Stimulated activated CD8-positive, alpha-beta memory T cell treated with anti-CD3 and anti-CD28 coated beads, Interleukin-7, amount 100 ng/mL, for 48 hours (primary cell): ENCODE results near the gene SPEN.

Experiments used
- DNase-seq, 2 donors: peaks; one replicate each; pipeline ENCODE4 v3.0.0-alpha.2; 2020; ENCODE audit warnings: low read depth in 1 of 2; ENCODE audit errors: extremely low read depth in 1 of 2

SPEN gene

DNA sequence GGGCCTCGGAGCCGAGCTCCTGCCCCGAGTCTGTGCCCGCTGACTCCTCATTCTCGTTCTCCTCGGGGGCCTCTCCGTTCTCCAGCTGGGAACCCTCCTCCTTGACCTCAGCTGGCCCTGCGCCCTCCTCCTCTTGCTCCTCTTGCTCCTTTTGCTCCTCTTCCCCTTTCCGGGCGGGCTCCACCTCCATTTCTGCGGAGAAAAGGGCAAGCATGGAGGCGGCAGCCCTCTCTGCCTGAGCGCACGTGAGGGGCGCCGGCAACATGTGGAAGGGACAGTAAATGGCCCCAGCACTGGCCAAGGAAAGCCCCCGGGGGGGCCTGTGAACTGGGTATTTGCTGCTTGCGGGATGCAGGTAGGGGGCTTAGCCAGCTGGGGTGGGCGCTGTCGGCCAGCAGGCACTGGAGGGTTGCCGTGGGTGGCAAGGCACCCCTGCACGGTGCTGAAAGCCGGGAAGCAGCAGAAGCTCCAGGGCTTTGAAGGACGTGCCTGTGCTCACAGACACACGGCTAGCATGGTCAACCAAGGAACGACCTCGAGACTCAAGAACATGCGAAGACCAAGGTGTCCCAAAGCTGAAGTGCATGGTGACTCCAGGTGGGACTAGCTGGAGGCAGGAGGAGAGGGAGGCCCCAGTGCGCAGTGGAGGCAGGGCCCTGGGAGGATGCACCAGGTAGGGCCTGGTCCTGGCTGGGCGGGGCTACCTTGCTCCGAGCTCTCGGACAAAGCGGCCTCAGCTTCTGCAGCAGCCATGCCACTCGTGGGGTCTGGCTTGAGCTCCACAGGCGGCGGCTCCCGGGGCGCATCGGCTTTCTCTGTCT, 97.7 kb downstream of the SPEN start:
- no peak for DNase-seq

GRCh38 chr1:15945832-15946448, 98.4 kb downstream of the SPEN start:
- DNase-seq = no peak

DNA sequence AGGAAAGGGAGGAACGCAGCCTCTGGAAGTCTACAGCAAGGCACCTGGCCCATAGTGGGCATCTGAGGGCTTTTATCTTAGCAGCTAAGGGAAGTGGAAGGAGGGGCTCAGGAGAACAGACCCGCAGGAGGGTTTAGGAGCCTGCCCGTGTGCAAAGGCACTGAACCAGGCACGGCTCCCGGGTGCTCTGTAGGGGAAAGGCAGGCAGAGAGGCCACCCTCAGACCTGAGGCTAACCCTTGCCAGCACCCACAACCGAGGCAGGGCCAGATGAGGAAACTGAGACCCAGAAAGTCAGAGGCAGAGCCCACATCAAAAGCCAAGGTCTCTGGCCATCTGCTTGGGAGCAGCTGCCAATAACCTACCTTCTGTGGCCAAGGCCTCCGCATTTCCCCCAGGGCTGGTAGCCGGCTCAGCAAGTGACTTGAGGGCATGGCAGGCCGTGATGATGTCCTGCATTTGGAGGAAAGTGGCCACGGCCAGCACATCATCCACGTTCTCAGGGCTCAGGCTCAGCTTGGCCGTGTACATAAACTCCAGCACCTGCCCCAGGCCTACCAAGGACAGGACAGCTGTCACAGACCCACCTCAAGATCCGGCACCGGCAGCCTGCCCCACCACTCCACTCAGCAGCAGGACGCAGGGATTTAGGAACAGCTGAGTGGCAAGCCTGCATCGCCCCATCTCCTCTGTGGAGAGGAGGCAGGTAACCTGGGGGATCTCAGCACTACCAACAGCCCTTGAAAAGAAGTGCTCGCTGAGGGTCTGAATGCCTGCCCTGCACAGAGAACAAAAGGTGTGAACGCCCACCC, 99.3 kb downstream of the SPEN start:
- DNase-seq = no peak

DNA sequence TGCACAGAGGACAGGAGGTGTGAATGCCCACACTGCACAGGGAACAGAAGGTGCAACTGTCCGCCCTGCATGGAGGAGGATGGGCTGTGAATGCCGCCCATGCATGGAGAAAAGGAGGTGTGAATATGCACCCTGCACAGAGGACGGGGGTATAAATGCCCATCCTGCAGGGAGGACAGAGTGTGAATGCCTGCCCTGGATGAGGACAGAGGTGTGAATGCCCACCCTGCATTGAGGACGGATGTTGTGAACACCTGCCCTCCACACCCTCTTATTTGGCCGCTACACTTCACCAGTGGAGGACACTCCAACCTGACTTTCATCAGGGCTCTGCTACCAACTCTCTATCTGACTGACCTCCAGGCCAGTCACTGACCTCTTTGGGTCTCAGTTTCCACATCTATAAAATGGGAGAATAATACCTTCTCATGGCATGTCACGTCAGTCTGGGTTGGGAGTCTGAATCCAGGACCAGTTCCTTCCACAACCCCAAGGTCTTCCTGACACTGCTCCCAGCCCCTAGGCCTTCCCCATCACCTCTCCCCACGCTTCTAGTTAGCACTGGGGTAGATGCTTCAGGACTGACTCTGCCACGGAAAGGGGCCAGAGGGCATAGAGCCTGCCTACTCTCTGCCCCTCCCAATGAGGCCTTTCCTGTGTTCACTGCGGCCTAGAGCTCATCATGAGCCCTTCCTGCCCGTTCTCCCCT, 100.0 kb downstream of the SPEN start:
- DNase-seq = no peak

DNA sequence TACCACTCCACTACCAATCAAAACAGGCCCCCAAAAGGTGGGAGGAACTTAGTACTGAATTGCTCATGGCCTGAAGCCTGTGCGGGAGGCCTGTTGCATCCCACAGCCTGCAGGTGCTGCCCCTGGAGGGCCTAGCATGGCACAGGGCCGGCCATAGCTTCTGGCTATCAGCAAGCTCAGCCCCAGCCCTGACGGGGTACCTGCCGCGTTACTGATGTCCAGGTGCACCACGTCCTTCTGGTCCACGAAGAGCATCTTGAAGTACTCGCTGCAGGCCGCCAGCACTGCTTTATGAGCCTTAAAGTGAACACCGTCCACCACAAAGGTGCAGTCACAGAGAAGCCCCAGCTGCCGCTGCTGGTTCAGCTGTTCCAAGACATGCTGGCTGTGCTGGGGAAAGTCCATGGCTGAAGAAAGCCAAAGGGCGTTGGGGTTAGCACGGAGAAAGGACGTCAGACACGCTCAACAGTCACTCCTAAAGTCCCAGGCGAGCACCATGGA, 100.6 kb downstream of the SPEN start:
- DNase-seq = no peak

- peak in 1 of 2 donors; percentile 58 for DNase-seq
These were observed 101.3 kb downstream of the SPEN start for GRCh38 chr1:15948595-15949452.

DNA sequence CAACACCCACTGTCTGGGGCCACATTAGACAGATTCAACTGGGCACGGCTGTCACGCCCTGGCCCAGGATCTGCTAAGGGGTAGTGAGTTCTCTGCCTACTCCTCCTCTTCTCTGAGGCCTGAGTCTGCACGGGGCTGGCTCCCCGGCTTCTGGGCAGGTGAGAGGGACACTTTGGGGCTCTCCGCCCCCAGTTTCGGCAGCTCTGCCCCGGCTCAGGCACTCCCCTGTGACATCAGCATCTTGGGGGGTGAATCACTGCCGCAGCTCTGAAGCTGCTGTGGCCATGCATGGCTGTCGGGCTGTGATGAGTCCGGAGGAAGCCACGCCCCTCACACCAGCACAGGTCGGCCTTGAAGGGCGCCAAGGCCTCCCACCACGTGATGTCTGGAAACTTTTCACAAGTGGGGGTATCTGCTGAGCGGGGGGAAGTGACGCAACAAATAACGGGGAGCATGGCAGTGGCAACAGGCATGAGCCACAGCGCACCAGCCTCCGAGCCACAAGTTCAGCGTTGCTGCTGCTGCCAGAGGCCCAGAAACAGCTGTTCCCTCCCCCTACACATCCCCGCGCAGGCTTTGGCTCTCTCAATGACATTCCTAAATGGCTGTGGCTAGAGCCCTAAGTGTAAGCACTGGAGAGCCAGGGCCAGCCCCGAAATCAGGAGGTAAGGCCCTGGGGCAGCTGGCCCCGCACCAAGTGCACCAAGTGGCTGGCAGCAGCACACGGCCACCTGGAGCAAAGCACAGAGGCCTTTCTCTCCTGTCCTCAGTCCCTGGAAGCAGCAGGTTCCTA, 102.1 kb downstream of the SPEN start:
- peak; percentile 91 to 97 for DNase-seq

GRCh38 chr1:15950302-15950701, 102.8 kb downstream of the SPEN start:
- peak in 1 of 2 donors; percentile 73 for DNase-seq

- DNase-seq = peak; percentile 70 to 88
These were observed 103.3 kb downstream of the SPEN start for GRCh38 chr1:15950763-15951295.

DNA sequence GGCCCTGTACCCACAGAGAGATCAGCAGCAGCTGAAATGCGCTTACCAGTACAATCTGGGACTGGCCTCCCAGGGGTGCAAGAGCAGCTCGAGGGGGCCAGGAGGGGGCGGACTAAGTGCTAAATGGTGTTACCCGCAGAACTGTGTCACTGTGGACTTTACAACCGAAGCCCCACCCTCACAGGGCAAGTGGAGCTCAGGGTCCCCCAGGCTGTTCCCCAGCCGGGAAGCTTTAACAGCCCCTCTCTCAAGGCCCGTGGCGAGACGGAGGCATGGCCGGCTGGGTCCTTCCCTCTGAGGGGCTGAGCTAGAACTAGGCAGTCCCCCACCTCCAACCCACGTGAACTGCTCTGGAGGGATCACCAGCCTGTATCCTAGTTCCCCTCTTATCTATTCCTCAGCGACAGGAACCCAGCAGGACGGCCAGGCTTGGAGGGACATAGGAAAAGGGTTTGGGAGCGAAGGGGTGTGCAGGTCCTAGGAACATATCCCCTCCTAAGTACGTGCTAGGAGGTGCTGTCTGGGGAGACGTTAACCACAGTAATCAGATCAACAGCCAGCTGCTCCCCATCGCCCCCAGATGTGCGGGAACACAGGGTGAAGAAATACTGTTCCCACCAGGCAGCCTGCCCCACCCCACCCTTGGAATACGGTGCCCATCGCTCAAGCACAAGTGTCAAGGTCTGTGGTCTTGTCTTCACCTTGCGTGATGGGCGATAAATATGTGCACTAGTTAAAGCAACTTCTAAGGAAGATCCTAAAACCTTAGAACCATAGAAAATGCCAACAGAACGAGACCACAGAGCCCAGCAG, 104.0 kb downstream of the SPEN start:
- peak in 1 of 2 donors; percentile 72 for DNase-seq

- peak in 1 of 2 donors; percentile 64 for DNase-seq
These were observed 105.1 kb downstream of the SPEN start for GRCh38 chr1:15952317-15953258.

DNA sequence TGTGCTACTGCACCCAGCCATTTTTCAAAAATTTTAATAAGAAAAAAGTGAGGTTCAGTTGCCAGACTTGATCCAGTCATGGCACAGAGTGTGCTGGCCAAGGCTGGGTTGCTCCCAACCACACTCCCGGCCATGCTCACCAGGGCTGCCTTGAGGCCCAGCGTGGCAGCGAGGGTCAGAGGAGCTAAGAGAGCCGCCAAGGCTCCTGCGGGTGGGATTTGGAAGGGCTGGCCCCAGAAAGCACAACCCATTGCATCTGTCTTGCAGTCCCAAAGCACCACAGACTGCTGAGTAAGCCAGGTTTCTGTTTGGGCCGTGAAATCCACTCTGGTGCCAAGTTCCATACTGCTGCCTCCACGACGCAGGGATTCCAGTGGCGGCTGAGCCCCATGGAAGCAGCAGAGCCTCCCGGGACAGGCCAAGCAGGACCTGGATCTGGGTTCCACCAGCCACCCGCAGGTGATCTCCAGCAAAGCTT, 105.8 kb downstream of the SPEN start:
- no peak for DNase-seq

DNA sequence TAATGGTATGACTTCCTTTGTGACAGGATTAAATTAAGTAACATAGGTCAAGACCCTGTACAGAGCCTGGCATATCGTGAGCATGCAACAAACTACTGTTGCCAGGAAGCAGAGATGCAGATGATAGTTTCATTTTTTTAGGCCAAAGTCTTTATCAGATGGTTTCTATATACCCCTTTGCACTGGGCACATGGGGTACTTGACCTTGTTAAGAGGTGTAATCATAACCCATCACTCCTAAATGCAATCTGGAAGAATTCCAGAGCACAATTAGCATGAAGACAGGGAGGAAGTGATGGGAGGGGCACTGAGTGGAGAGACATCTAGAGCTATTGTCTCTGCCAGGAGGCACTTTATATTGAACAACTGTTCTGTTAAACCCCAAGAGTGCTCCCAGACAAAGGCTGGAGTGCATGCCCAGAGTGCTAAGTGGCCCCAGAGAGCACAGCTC, 106.3 kb downstream of the SPEN start:
- no peak for DNase-seq

DNA sequence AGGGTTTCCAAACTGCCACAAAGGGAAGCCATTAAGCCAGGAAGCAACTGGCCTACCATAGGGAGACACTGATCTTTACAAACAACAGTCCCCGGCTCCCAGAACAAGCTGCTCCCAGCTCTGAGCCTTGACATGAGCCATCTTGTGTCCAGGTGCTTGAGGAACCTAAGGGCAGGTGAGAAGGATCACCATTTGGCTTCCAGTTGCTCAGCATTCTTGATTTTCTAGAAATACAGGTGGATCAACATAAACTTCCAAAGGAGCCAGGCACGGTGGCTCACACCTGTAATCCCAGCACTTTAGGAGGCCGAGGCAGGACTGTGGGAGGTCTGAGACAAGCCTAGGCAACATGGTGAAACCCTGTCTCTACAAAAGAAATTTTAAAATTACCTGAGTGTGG, 106.8 kb downstream of the SPEN start:
- no peak for DNase-seq

GRCh38 chr1:15955552-15955951, 108.0 kb downstream of the SPEN start:
- DNase-seq = no peak

- no peak for DNase-seq
These were observed 108.6 kb downstream of the SPEN start for GRCh38 chr1:15956150-15956549.
